HepG2 (cell line): ENCODE data around the gene AANAT. TPM values are rescaled to one million over a fixed set of nuclear protein-coding genes. Genes with fewer than 3 reads are reported as not detected.

ENCODE experiments used
- CEBPZ ChIP-seq: IDR thresholded peaks from 2 replicates; pipeline ENCODE4 v1.6.1; 2012; ENCODE audit warnings: low read length, improper control_type of control experiment
- CHCHD3 ChIP-seq: sonication (generic); formaldehyde crosslinking; IDR thresholded peaks from 2 replicates; pipeline ENCODE4 v1.8.0; 2022; ENCODE audit warnings: mild to moderate bottlenecking, missing genetic modification reagents, moderate library complexity
- ETV5 ChIP-seq: IDR thresholded peaks from 2 replicates; pipeline ENCODE4 v1.6.1; 2018; ENCODE audit warnings: missing biosample characterization, missing genetic modification reagents, inconsistent platforms, borderline replicate concordance
- HNRNPL ChIP-seq: fragments of 200-400 bp; formaldehyde crosslinking; IDR thresholded peaks from 2 replicates; pipeline ENCODE4 v1.6.1; 2017; ENCODE audit warnings: mild to moderate bottlenecking, low read depth, low read length
- MAFK ChIP-seq, 2 experiments: IDR thresholded peaks in 1 of 2; conservative IDR thresholded peaks in 1 of 2; 2 replicates each; pipeline ENCODE4 v1.6.1; 2011; ENCODE audit warnings: improper control_type of control experiment in 2 of 2, low read length in 2 of 2
- MEIS2 ChIP-seq: sonication (generic); formaldehyde crosslinking; IDR thresholded peaks from 2 replicates; pipeline ENCODE4 v1.9.0; 2021; ENCODE audit warnings: mild to moderate bottlenecking, missing genetic modification reagents
- PBX2 ChIP-seq: IDR thresholded peaks from 2 replicates; pipeline ENCODE4 v1.6.1; 2016; ENCODE audit warnings: control low read depth
- TEAD3 ChIP-seq: optimal IDR thresholded peaks from 2 replicates; pipeline ENCODE3; 2016; ENCODE audit warnings: borderline replicate concordance
- TOPORS ChIP-seq: sonication (generic); formaldehyde crosslinking; IDR thresholded peaks from 2 replicates; pipeline ENCODE4 v1.8.0; 2023; ENCODE audit warnings: mild to moderate bottlenecking, missing genetic modification reagents
- ZBTB1 ChIP-seq: sonication (generic); formaldehyde crosslinking; IDR thresholded peaks from 2 replicates; pipeline ENCODE4 v1.4.0; 2020; ENCODE audit warnings: missing genetic modification reagents, borderline replicate concordance
- ZBTB8A ChIP-seq: sonication (generic); formaldehyde crosslinking; IDR thresholded peaks from 2 replicates; pipeline ENCODE4 v1.4.0; 2020; ENCODE audit warnings: mild to moderate bottlenecking, low read depth, missing genetic modification reagents, borderline replicate concordance
- ZFX ChIP-seq: sonication (generic); formaldehyde crosslinking; IDR thresholded peaks from 2 replicates; pipeline ENCODE4 v1.4.0; 2020; ENCODE audit warnings: mild to moderate bottlenecking, low read depth, missing genetic modification reagents, moderate library complexity
- ZNF251 ChIP-seq: sonication (generic); formaldehyde crosslinking; IDR thresholded peaks from 2 replicates; pipeline ENCODE4 v1.9.0; 2021; ENCODE audit warnings: mild to moderate bottlenecking, missing genetic modification reagents
- ZNF296 ChIP-seq: sonication (generic); formaldehyde crosslinking; conservative IDR thresholded peaks from 2 replicates; pipeline ENCODE4 v1.5.0; 2020; ENCODE audit warnings: mild to moderate bottlenecking, missing genetic modification reagents
- polyA plus RNA-seq, 8 experiments: library from polyadenylated mRNA; depleted of rRNA in 3 of 8; stranded (reverse) in 7 of 8; unstranded in 1 of 8; fragments of >200 nt; fragmentation: Illumina TruSeq in 4 of 8; extraction: Trizol in 4 of 8; gene quantifications; 2 replicates each; pipeline versions ENCODE4 v1.2.1 to v1.2.3, GENCODE V29; 2011 to 2016; ENCODE audit warnings: low read depth in 4 of 8, missing spikeins in 1 of 8, mixed read lengths in 1 of 8; ENCODE audit not compliant: insufficient read depth in 1 of 8
- total RNA-seq, 5 experiments: library from RNA; depleted of rRNA; stranded (reverse); fragments of >200 nt; fragmentation: Illumina TruSeq; extraction: Trizol; gene quantifications; 2 replicates each; pipeline ENCODE4 v1.2.3, GENCODE V29; 2016; ENCODE audit warnings: low read depth in 1 of 5
- TF ChIP-seq, protein P1 (sequence below): sonication (generic); formaldehyde crosslinking; IDR thresholded peaks from 2 replicates; pipeline ENCODE4 v1.5.1; 2020; ENCODE audit warnings: mild to moderate bottlenecking, missing genetic modification reagents, borderline replicate concordance

The AANAT gene
- total and polyA plus RNA-seq, 2 of the 13 experiments (the other 11 are each of a cell fraction or from before 2014, with no cell fraction given): 0.07 TPM; not detected in 1

DNA sequence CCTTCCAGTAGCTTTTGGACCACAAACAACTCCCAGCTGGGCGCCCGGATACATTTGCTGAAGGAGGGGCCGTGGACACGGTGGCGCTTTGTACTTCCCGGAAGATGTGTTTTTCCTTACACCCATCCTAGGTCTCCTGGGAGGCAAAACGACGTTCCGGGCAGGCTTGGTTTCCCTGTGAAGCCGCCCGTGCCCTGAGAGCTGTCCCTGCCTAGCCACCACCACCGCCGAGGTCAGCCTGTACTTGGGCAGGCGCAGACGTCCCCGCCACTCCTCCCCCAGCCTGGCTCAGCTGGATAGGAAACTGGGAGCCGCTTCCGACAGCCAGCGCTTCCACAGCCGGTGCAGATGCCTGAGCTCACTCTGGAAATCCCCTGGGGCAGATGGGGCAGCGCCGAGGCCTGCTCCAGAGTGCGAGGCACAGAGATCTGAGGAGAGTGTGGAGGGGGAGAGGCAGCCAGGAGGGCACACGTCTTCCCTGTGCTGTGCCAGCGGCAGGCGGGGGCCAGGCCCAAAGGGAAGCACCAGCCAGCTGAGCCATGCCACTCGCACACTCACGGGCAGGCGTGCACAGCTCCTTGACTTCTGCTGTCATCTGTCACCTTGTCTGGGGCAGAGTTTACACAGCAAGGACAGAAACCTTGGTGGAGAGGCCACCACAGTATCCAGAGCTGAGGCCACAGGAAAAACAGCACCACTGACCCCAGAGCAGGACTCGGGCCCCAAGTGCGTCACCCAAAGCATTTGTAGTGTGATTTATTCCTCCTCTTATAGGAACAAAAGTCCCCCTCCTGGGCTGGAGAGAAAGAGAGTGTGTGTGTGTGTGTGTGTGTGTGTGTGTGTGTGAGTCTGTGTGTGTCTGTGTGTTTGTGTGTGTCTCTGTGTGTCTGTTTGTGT lies 30.8 kb downstream of the AANAT start (continued):
- TF ChIP-seq, protein P1, sequence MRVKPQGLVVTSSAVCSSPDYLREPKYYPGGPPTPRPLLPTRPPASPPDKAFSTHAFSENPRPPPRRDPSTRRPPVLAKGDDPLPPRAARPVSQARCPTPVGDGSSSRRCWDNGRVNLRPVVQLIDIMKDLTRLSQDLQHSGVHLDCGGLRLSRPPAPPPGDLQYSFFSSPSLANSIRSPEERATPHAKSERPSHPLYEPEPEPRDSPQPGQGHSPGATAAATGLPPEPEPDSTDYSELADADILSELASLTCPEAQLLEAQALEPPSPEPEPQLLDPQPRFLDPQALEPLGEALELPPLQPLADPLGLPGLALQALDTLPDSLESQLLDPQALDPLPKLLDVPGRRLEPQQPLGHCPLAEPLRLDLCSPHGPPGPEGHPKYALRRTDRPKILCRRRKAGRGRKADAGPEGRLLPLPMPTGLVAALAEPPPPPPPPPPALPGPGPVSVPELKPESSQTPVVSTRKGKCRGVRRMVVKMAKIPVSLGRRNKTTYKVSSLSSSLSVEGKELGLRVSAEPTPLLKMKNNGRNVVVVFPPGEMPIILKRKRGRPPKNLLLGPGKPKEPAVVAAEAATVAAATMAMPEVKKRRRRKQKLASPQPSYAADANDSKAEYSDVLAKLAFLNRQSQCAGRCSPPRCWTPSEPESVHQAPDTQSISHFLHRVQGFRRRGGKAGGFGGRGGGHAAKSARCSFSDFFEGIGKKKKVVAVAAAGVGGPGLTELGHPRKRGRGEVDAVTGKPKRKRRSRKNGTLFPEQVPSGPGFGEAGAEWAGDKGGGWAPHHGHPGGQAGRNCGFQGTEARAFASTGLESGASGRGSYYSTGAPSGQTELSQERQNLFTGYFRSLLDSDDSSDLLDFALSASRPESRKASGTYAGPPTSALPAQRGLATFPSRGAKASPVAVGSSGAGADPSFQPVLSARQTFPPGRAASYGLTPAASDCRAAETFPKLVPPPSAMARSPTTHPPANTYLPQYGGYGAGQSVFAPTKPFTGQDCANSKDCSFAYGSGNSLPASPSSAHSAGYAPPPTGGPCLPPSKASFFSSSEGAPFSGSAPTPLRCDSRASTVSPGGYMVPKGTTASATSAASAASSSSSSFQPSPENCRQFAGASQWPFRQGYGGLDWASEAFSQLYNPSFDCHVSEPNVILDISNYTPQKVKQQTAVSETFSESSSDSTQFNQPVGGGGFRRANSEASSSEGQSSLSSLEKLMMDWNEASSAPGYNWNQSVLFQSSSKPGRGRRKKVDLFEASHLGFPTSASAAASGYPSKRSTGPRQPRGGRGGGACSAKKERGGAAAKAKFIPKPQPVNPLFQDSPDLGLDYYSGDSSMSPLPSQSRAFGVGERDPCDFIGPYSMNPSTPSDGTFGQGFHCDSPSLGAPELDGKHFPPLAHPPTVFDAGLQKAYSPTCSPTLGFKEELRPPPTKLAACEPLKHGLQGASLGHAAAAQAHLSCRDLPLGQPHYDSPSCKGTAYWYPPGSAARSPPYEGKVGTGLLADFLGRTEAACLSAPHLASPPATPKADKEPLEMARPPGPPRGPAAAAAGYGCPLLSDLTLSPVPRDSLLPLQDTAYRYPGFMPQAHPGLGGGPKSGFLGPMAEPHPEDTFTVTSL (CRISPR knock-in tag): 0 out of 2 replicates have a peak, but pooled peaks have one; percentile 20
- TF ChIP-seq TEAD3 (CRISPR knock-in tag) (peak; percentile 16), ZNF251 (CRISPR knock-in tag) (no peak), CEBPZ (no peak), HNRNPL (peak; percentile 94), PBX2 (CRISPR knock-in tag) (no peak; the same call in 1 of the 2 replicates), ETV5 (CRISPR knock-in tag) (no peak; the same call in 1 of the 2 replicates), TOPORS (no peak), ZFX (CRISPR knock-in tag) (peak; percentile 90), ZNF296 (CRISPR knock-in tag) (peak; percentile 83; the same call in 1 of the 2 replicates), CHCHD3 (CRISPR knock-in tag) (no peak), ZBTB8A (CRISPR knock-in tag) (peak; percentile 53; the same call in 1 of the 2 replicates), MEIS2 (CRISPR knock-in tag) (peak; percentile 85; the same call in 1 of the 2 replicates), ZBTB1 (no peak), MAFK (conservative IDR thresholded peaks at IDR 0.05 in 1 of 2, IDR thresholded peaks at IDR 0.05 in 1 of 2; ENCODE audit: low read length in 2 of 2) (no peak)
